GM19468 (cell line): ENCODE data around the gene GTF2E1.
A peak's percentile ranks its signal among the peaks of the same experiment; 100 is the strongest.
"Not testable (repeated sequence)": the region's sequence is repeated elsewhere in the genome, so short reads cannot be mapped to it uniquely, and the experiment has no call there.

ENCODE experiments used
- ATAC-seq: cut with Tn5 transposase; IDR thresholded peaks from one replicate; pipeline ENCODE4 v1.9.1; 2021; ENCODE audit warnings: mild to moderate bottlenecking, moderate library complexity, moderate number of reproducible peaks; ENCODE audit not compliant: unreplicated experiment; ENCODE audit errors: extremely low read depth

The GTF2E1 gene

GRCh38 chr3:120752865-120753264, 10.3 kb downstream of the GTF2E1 start:
- no peak for ATAC-seq

GRCh38 chr3:120753810-120754209, 11.3 kb downstream of the GTF2E1 start:
- no peak for ATAC-seq

- ATAC-seq: no peak
Measured at GRCh38 chr3:120756061-120756460, 13.5 kb downstream of the GTF2E1 start.

- ATAC-seq: not testable (repeated sequence)
Measured at GRCh38 chr3:120758551-120758950, 16.0 kb downstream of the GTF2E1 start.

- ATAC-seq: no peak
Measured at GRCh38 chr3:120762615-120763014, 20.1 kb downstream of the GTF2E1 start.

GRCh38 chr3:120763601-120764000, 21.1 kb downstream of the GTF2E1 start:
- ATAC-seq: no peak

- no peak for ATAC-seq
Measured at GRCh38 chr3:120764206-120764605, 21.7 kb downstream of the GTF2E1 start.

GRCh38 chr3:120765830-120766493, 23.4 kb downstream of the GTF2E1 start:
- ATAC-seq: peak; percentile 41

- no peak for ATAC-seq
Measured at GRCh38 chr3:120766576-120766975, 24.0 kb downstream of the GTF2E1 start.

- no peak for ATAC-seq
Measured at GRCh38 chr3:120767106-120767505, 24.6 kb downstream of the GTF2E1 start.

- no peak for ATAC-seq
Measured at GRCh38 chr3:120769436-120769835, 26.9 kb downstream of the GTF2E1 start.

- ATAC-seq: no peak
Measured at GRCh38 chr3:120770891-120771290, 28.3 kb downstream of the GTF2E1 start.

- no peak for ATAC-seq
Measured at GRCh38 chr3:120772081-120772480, 29.5 kb downstream of the GTF2E1 start.

GRCh38 chr3:120773932-120774331, 31.4 kb downstream of the GTF2E1 start:
- ATAC-seq: no peak

- ATAC-seq: no peak
Measured at GRCh38 chr3:120775411-120775810, 32.9 kb downstream of the GTF2E1 start.

- no peak for ATAC-seq
Measured at GRCh38 chr3:120778776-120779175, 36.2 kb downstream of the GTF2E1 start.

GRCh38 chr3:120780977-120781376, 38.4 kb downstream of the GTF2E1 start:
- peak; percentile 87 for ATAC-seq

GRCh38 chr3:120785832-120786231, 43.3 kb downstream of the GTF2E1 start:
- ATAC-seq: peak; percentile 72

GRCh38 chr3:120791010-120791409, 48.5 kb downstream of the GTF2E1 start:
- ATAC-seq: no peak

- ATAC-seq: no peak
Measured at GRCh38 chr3:120791913-120792312, 49.4 kb downstream of the GTF2E1 start.

GRCh38 chr3:120793601-120794000, 51.1 kb downstream of the GTF2E1 start:
- no peak for ATAC-seq

GRCh38 chr3:120795017-120795648, 52.6 kb downstream of the GTF2E1 start:
- ATAC-seq: peak; percentile 86
